ENCODE data around the gene OBSCN.

The OBSCN gene

GRCh38 chr1:228293816-228294500 lies 86.1 kb downstream of the OBSCN start:
- DNase-seq: no peak

GRCh38 chr1:228294717-228295116 lies 86.9 kb downstream of the OBSCN start:
- DNase-seq: no peak

GRCh38 chr1:228295201-228295600 lies 87.4 kb downstream of the OBSCN start:
- no peak for DNase-seq

- no peak for DNase-seq
Observed at GRCh38 chr1:228295981-228296380, 88.1 kb downstream of the OBSCN start.

GRCh38 chr1:228297242-228297641 lies 89.4 kb downstream of the OBSCN start:
- no peak for DNase-seq

GRCh38 chr1:228297822-228298221 lies 90.0 kb downstream of the OBSCN start:
- DNase-seq: no peak

- DNase-seq: no peak
Observed at GRCh38 chr1:228298471-228298870, 90.6 kb downstream of the OBSCN start.

- no peak for DNase-seq
Observed at GRCh38 chr1:228299211-228299610, 91.4 kb downstream of the OBSCN start.

- DNase-seq: no peak
Observed at GRCh38 chr1:228299901-228300300, 92.1 kb downstream of the OBSCN start.

GRCh38 chr1:228302086-228302485 lies 94.2 kb downstream of the OBSCN start:
- no peak for DNase-seq

- no peak for DNase-seq
Observed at GRCh38 chr1:228303596-228303995, 95.8 kb downstream of the OBSCN start.

- no peak for DNase-seq
Observed at GRCh38 chr1:228304225-228304624, 96.4 kb downstream of the OBSCN start.

- DNase-seq: no peak
Observed at GRCh38 chr1:228304766-228305395, 97.0 kb downstream of the OBSCN start.

GRCh38 chr1:228305721-228306152 lies 97.9 kb downstream of the OBSCN start:
- no peak for DNase-seq

GRCh38 chr1:228306275-228307217 lies 98.7 kb downstream of the OBSCN start:
- DNase-seq: no peak

- no peak for DNase-seq
Observed at GRCh38 chr1:228307218-228308023, 99.6 kb downstream of the OBSCN start.

GRCh38 chr1:228308085-228308601 lies 100.3 kb downstream of the OBSCN start:
- DNase-seq: no peak

- no peak for DNase-seq
Observed at GRCh38 chr1:228308628-228309325, 100.9 kb downstream of the OBSCN start.

GRCh38 chr1:228309326-228310067 lies 101.7 kb downstream of the OBSCN start:
- no peak for DNase-seq

GRCh38 chr1:228310162-228310792 lies 102.4 kb downstream of the OBSCN start:
- no peak for DNase-seq

GRCh38 chr1:228311091-228311490 lies 103.2 kb downstream of the OBSCN start:
- no peak for DNase-seq
